AG08396 (cell line): ENCODE results near the gene PTPN2.

Source experiments
- DNase-seq: peaks from one replicate; pipeline ENCODE4 v3.0.0; 2012; ENCODE audit warnings: low spot score, mixed read lengths

The PTPN2 gene

GRCh38 chr18:12857991-12858544 lies 26.0 kb downstream of the PTPN2 start:
- no peak for DNase-seq

GRCh38 chr18:12857215-12857905 lies 26.7 kb downstream of the PTPN2 start:
- no peak for DNase-seq

GRCh38 chr18:12855916-12856315 lies 28.1 kb downstream of the PTPN2 start:
- no peak for DNase-seq

GRCh38 chr18:12852566-12853315 lies 31.3 kb downstream of the PTPN2 start:
- DNase-seq = no peak

GRCh38 chr18:12851716-12852115 lies 32.3 kb downstream of the PTPN2 start:
- no peak for DNase-seq

GRCh38 chr18:12849548-12849947 lies 34.5 kb downstream of the PTPN2 start:
- DNase-seq = no peak

GRCh38 chr18:12848405-12848804 lies 35.6 kb downstream of the PTPN2 start:
- DNase-seq = no peak

- no peak for DNase-seq
Observed at GRCh38 chr18:12844391-12844790, 39.6 kb downstream of the PTPN2 start.

- DNase-seq = no peak
Observed at GRCh38 chr18:12843420-12844350, 40.4 kb downstream of the PTPN2 start.

- DNase-seq = no peak
Observed at GRCh38 chr18:12842459-12843380, 41.3 kb downstream of the PTPN2 start.

- DNase-seq = no peak
Observed at GRCh38 chr18:12841070-12841469, 43.0 kb downstream of the PTPN2 start.

GRCh38 chr18:12840382-12840781 lies 43.7 kb downstream of the PTPN2 start:
- DNase-seq = no peak

- DNase-seq = no peak
Observed at GRCh38 chr18:12839526-12840196, 44.4 kb downstream of the PTPN2 start.

GRCh38 chr18:12839057-12839525 lies 44.9 kb downstream of the PTPN2 start:
- DNase-seq = no peak

GRCh38 chr18:12838178-12838634 lies 45.8 kb downstream of the PTPN2 start:
- DNase-seq = peak; percentile 75

GRCh38 chr18:12837747-12838146 lies 46.3 kb downstream of the PTPN2 start:
- no peak for DNase-seq

GRCh38 chr18:12836551-12836950 lies 47.5 kb downstream of the PTPN2 start:
- no peak for DNase-seq

- DNase-seq = no peak
Observed at GRCh38 chr18:12828116-12829051, 55.7 kb downstream of the PTPN2 start.

GRCh38 chr18:12827588-12827987 lies 56.4 kb downstream of the PTPN2 start:
- DNase-seq = no peak
